C4-2B (cell line): ENCODE results near the gene HDC.

ENCODE experiments used
- H3K27ac ChIP-seq: fragments of 450-650 bp; 2 replicates; pipeline ENCODE4 v1.5.1; 2017
- CTCF ChIP-seq: fragments of 450-650 bp; conservative IDR thresholded peaks from 2 replicates; pipeline ENCODE4 v1.5.1; 2017; ENCODE audit warnings: mild to moderate bottlenecking
- ZFX ChIP-seq: fragments of 450-650 bp; IDR thresholded peaks from 2 replicates; pipeline ENCODE4 v1.6.1; 2017

The HDC gene

GRCh38 chr15:50265620-50266019 is at the start of gene HDC:
HDC (minus strand) TSS chr15:50265726; CDS start chr15:50265623, 103 bp downstream.
- no peak within 1 kb of the TSS for H3K27ac ChIP-seq
- TF ChIP-seq CTCF (no peak), ZFX (no peak)

- H3K27ac ChIP-seq, result no peak overlapping the region
- TF ChIP-seq ZFX, result no peak
These were observed 47.1 kb upstream of the HDC start for GRCh38 chr15:50312636-50313035.

DNA sequence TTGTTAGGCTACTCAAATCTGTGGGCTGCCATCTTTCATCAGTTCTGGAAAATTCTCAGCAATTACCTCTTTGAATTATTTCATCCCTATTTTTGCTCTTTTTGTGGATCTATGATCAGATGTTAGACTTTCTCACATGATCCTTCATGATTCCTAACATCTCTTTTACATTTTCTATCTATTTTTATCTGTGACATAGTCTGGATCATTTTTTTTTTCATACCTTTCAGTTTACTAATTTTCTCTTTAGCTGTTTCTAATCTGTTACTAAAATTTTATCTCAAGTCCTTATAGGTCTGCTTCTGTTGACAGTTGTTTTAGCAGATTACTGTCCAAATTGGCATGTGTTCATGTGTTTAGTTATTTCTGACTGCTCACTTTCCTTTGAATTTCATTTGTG is 42.3 kb upstream of the HDC start:
- TF ChIP-seq ZFX (no peak), CTCF (no peak)
- H3K27ac ChIP-seq, result no peak overlapping the region

DNA sequence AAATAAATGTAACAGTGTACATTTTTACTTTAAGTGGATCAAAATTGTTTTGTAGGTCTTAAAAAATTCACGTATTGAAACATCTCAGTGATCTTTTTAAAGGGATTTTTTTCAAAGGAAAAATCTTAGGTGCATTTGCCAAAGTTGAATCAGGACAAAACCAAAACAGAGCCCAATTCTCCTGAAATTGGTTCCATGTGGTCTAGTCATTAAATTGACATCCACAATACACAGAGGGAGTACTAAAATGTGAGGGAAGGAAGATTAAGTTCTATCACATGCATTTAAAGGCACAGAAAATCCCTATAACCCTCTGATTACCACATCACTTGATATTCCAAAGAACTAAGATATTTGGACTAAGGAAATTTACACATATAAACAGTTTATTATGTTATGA is 39.3 kb upstream of the HDC start:
- H3K27ac ChIP-seq, result no peak overlapping the region
- no peak for TF ChIP-seq ZFX
- no peak for TF ChIP-seq CTCF

DNA sequence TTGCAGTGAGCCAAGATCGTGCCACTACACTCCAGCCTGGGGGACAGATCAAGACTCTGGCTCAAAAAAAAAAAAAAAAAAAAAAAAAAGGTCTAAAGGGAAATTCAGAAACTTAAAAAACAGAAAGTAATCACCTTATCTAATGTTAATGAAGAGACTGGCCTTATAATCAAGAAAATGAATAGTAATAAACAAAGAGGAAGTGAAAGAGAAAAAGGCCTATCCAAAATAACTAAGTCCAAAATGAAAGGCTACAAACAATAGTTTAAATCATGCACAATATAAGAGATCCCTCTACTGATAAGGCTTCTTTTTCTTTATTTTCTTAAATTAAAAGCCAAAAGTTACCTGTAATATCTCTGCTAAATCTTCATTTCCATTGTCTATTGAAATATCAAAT is 37.1 kb upstream of the HDC start:
- TF ChIP-seq ZFX (no peak), CTCF (no peak)
- no peak overlapping the region for H3K27ac ChIP-seq

- TF ChIP-seq CTCF, result no peak
- no peak for TF ChIP-seq ZFX
- H3K27ac ChIP-seq, result no peak overlapping the region
These were observed 32.8 kb upstream of the HDC start for GRCh38 chr15:50298340-50298739.

- TF ChIP-seq CTCF, result no peak
- TF ChIP-seq ZFX, result no peak
- H3K27ac ChIP-seq, result no peak overlapping the region
These were observed 30.4 kb upstream of the HDC start for GRCh38 chr15:50295966-50296365.

GRCh38 chr15:50289749-50290148 is 24.2 kb upstream of the HDC start:
- TF ChIP-seq ZFX (no peak), CTCF (no peak)
- no peak overlapping the region for H3K27ac ChIP-seq
